K562 (cell line): Measurements from ENCODE around the gene CRAT. TPM values are rescaled to one million over a fixed set of nuclear protein-coding genes. Genes with fewer than 3 reads are reported as not detected.

ENCODE experiments used
- CXXC5 ChIP-seq: fragments of 250-450 bp; sonication (Bioruptor Pico); IDR thresholded peaks from 2 replicates; pipeline ENCODE4 v1.8.0; 2022; ENCODE audit warnings: inconsistent platforms, mild to moderate bottlenecking, moderate library complexity
- EP300 ChIP-seq: IDR thresholded peaks from 2 replicates; pipeline ENCODE4 v1.6.1; 2012; ENCODE audit warnings: low read length, improper control_type of control experiment
- FOXA3 ChIP-seq, 2 experiments: fragments of 450-650 bp in 1 of 2; sonication (generic) in 1 of 2; formaldehyde crosslinking; IDR thresholded peaks in 1 of 2; conservative IDR thresholded peaks in 1 of 2; 2 replicates each; pipeline versions ENCODE4 v1.4.0 to v1.8.0; 2020 to 2022; ENCODE audit warnings: mild to moderate bottlenecking in 2 of 2, missing genetic modification reagents in 1 of 2
- GABPB1 ChIP-seq: sonication (generic); formaldehyde crosslinking; IDR thresholded peaks from 2 replicates; pipeline ENCODE4 v1.8.0; 2022; ENCODE audit warnings: mild to moderate bottlenecking, missing genetic modification reagents
- GATAD2A ChIP-seq: fragments of 450-650 bp; IDR thresholded peaks from 2 replicates; pipeline ENCODE4 v1.6.1; 2017
- HINFP ChIP-seq: fragments of 450-650 bp; conservative IDR thresholded peaks from 2 replicates; pipeline ENCODE4 v1.6.1; 2016; ENCODE audit warnings: missing genetic modification characterization, low read depth, mild to moderate bottlenecking, control low read depth, missing compliant biosample characterization
- NONO ChIP-seq, 2 experiments: fragments of 200-400 bp in 1 of 2; fragments of 450-650 bp in 1 of 2; formaldehyde crosslinking in 1 of 2; IDR thresholded peaks; 2 replicates each; pipeline ENCODE4 v1.6.1; 2017; ENCODE audit warnings: low read depth in 2 of 2, mild to moderate bottlenecking in 2 of 2, moderate library complexity in 2 of 2, low read length in 1 of 2
- RBBP5 ChIP-seq: fragments of 200-600 bp; sonication (generic); IDR thresholded peaks from 2 replicates; pipeline ENCODE4 v1.6.1; 2012; ENCODE audit warnings: borderline replicate concordance, mild to moderate bottlenecking, low read length, control low read depth, inconsistent platforms; ENCODE audit not compliant: insufficient read depth, poor library complexity, severe bottlenecking
- REST ChIP-seq, 2 experiments: fragments of 450-650 bp; formaldehyde crosslinking in 1 of 2; IDR thresholded peaks; 2 replicates each; pipeline versions ENCODE4 v1.4.0 to v1.6.1; 2014 to 2020; ENCODE audit warnings: mild to moderate bottlenecking in 2 of 2, borderline replicate concordance in 1 of 2, low read depth in 1 of 2
- SREBF1 ChIP-seq: fragments of 150-350 bp; IDR thresholded peaks from 2 replicates; pipeline ENCODE4 v1.6.1; 2014; ENCODE audit warnings: antibody characterized with exemption, low read depth, low read length, borderline replicate concordance
- TARDBP ChIP-seq: fragments of 450-650 bp; IDR thresholded peaks from 2 replicates; pipeline ENCODE4 v1.6.1; 2016
- TEAD4 ChIP-seq, 2 experiments: sonication (generic) in 1 of 2; formaldehyde crosslinking in 1 of 2; IDR thresholded peaks; 2 replicates each; pipeline versions ENCODE4 v1.6.1 to v1.8.0; 2012 to 2022; ENCODE audit warnings: borderline replicate concordance in 1 of 2, inconsistent platforms in 1 of 2, low read length in 1 of 2, mild to moderate bottlenecking in 1 of 2, missing genetic modification reagents in 1 of 2
- U2AF1 ChIP-seq: fragments of 200-400 bp; formaldehyde crosslinking; optimal IDR thresholded peaks from 2 replicates; pipeline ENCODE3; 2017; ENCODE audit warnings: mild to moderate bottlenecking, low read depth, low read length, moderate library complexity
- ZBTB7A ChIP-seq: IDR thresholded peaks from 2 replicates; pipeline ENCODE4 v1.6.1; 2011; ENCODE audit warnings: low read depth, mild to moderate bottlenecking, low read length, moderate library complexity, borderline replicate concordance; ENCODE audit not compliant: control insufficient read depth
- ZNF282 ChIP-seq: sonication (generic); formaldehyde crosslinking; IDR thresholded peaks from 2 replicates; pipeline ENCODE4 v1.8.1; 2023; ENCODE audit warnings: missing genetic modification reagents
- polyA plus RNA-seq, 8 experiments: library from polyadenylated mRNA; depleted of rRNA in 4 of 8; stranded (reverse) in 5 of 8; unstranded in 3 of 8; fragments of >200 nt; fragmentation: Nextera tagmentation in 2 of 8; fragmentation: Illumina TruSeq in 1 of 8; extraction: Ambion mirVana in 2 of 8; extraction: Trizol in 1 of 8; gene quantifications; 2 replicates each; pipeline versions ENCODE4 v1.2.1 to v1.2.3, GENCODE V29; 2011 to 2014; ENCODE audit warnings: inconsistent platforms in 1 of 8, missing spikeins in 1 of 8
- total RNA-seq, 7 experiments: library from RNA; depleted of rRNA in 6 of 7; stranded (reverse); fragments of >200 nt in 6 of 7; fragmentation: Illumina TruSeq in 2 of 7; extraction: Trizol in 2 of 7; gene quantifications; 2 replicates each; pipeline versions ENCODE4 v1.2.1 to v1.2.3, GENCODE V29; 2011 to 2021; ENCODE audit warnings: low replicate concordance in 1 of 7

CRAT gene
- total and polyA plus RNA-seq, 9 of the 15 experiments (the other 6 are each of a cell fraction or from before 2014, with no cell fraction given), result 0.20 to 13.8 (median 5.4) TPM

- no peak for TF ChIP-seq REST (IDR thresholded peaks at IDR 0.05; ENCODE audit: borderline replicate concordance)
- TF ChIP-seq REST (CRISPR knock-in tag; IDR thresholded peaks at IDR 0.05; ENCODE audit: low read depth), result peak; percentile 62; the same call in 1 of the 2 replicates
- peak; percentile 15 for TF ChIP-seq U2AF1
- TF ChIP-seq RBBP5, result peak; percentile 51
- TF ChIP-seq NONO (IDR thresholded peaks at IDR 0.05; ENCODE audit: low read depth in 2 of 2, low read length in 1 of 2), result no peak
- TF ChIP-seq TARDBP, result 0 out of 2 replicates have a peak, but pooled peaks have one; percentile 47
- TF ChIP-seq GABPB1 (CRISPR knock-in tag), result no peak
- TF ChIP-seq ZNF282 (CRISPR knock-in tag), result 0 out of 2 replicates have a peak, but pooled peaks have one; percentile 65
- no peak for TF ChIP-seq HINFP (tag)
- peak; percentile 78 for TF ChIP-seq GATAD2A
- peak; percentile 61; the same call in 1 of the 2 replicates for TF ChIP-seq ZBTB7A
- TF ChIP-seq SREBF1, result no peak
- TF ChIP-seq FOXA3 (CRISPR knock-in tag; conservative IDR thresholded peaks at IDR 0.05 in 1 of 2, IDR thresholded peaks at IDR 0.05 in 1 of 2), result no peak
- no peak for TF ChIP-seq EP300
- TF ChIP-seq CXXC5 (CRISPR knock-in tag), result peak; percentile 67
- no peak for TF ChIP-seq TEAD4 (IDR thresholded peaks at IDR 0.05; ENCODE audit: low read length)
- TF ChIP-seq TEAD4 (CRISPR knock-in tag; IDR thresholded peaks at IDR 0.05; ENCODE audit: borderline replicate concordance), result 0 out of 2 replicates have a peak, but pooled peaks have one; percentile 33
These were observed 447 bp downstream of the CRAT start (continued) for GRCh38 chr9:129109952-129110739.
